HL-60 (cell line): Measurements from ENCODE around the gene DEFB124.

ENCODE experiments used
- CTCF ChIP-seq: IDR thresholded peaks from one replicate; pipeline ENCODE4 v1.5.1; 2011; ENCODE audit warnings: low read length, control low read depth, inconsistent platforms; ENCODE audit not compliant: insufficient read depth
- GABPA ChIP-seq: IDR thresholded peaks from 2 replicates; pipeline ENCODE4 v1.6.1; 2012; ENCODE audit warnings: low read depth
- POLR2AphosphoS5 ChIP-seq: IDR thresholded peaks from 2 replicates; pipeline ENCODE4 v1.6.1; 2012; ENCODE audit warnings: low read depth
- REST ChIP-seq: IDR thresholded peaks from 2 replicates; pipeline ENCODE4 v1.6.1; 2012; ENCODE audit warnings: low read depth; ENCODE audit not compliant: insufficient replicate concordance
- SPI1 ChIP-seq: IDR thresholded peaks from 2 replicates; pipeline ENCODE4 v1.6.1; 2012; ENCODE audit warnings: low read depth, mild to moderate bottlenecking, borderline replicate concordance

GRCh38 chr20:31515072-31515774 is 40.3 kb upstream of the DEFB124 start:
- TF ChIP-seq CTCF (no peak), POLR2AphosphoS5 (no peak), SPI1 (no peak), GABPA (no peak), REST (no peak)
